ENCODE data around the gene SMIM35. TPM values are rescaled to one million over a fixed set of nuclear protein-coding genes. Genes with fewer than 3 reads are reported as not detected.
A peak's percentile ranks its signal among the peaks of the same experiment; 100 is the strongest.

SMIM35 gene
- total RNA-seq, 1 experiment from 2014 or later: not detected

DNA sequence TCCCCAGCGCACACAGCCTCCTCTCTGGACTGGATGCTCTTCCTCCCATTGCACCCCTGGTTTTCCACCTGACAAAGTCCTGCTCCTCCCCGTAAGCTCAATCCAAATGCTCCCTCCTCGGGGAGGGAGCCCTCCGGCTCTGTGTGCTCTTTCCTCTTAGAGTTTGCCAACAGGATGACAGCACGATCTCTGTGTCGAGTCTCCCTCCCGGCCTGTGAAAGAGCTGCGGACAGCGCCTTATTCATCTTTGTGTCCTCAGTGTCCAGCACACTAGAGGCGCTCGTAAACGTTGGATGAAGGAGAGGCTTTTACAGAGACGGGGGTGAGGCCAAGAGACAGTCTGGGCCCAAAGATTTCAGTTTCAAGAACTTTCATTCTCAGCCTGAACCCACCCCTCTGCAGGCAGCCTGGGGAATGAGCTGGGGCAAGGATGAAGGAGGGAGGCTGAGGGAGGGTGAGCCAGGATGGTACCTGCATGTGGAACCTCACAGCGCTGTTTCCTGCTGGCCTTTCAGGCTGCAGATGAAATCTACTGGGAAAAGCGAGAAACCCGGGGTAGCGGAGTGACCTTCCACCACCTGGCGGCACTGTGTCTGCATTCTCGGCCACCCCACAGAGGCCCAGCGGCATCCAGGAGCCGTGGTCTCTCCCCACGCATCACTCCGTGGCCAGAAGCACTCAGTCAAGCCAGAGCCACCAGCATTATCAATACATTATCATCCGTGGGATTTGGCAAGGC lies 18.4 kb downstream of the SMIM35 start:
- H3K4ac ChIP-seq (ENCODE audit: low read depth, low read length): no peak overlapping the region
- peak; percentile 77 for DNase-seq
- H3K79me1 ChIP-seq (ENCODE audit: insufficient read depth, low read depth, low read length, poor library complexity, severe bottlenecking): no peaks in the 10 kb centered on the region
- no peak overlapping the region for H3K27ac ChIP-seq (ENCODE audit: insufficient read length, low read depth, low read length)
- no peaks in the 10 kb centered on the region for H4K20me1 ChIP-seq (ENCODE audit: control insufficient read depth, insufficient read depth, insufficient read length)
- H3K9me3 ChIP-seq (ENCODE audit: control insufficient read depth, low read depth, low read length): no peaks in the 10 kb centered on the region
- H2BK12ac ChIP-seq (ENCODE audit: insufficient read length, low read depth, low read length): no peak overlapping the region
- H3K79me2 ChIP-seq (ENCODE audit: insufficient read depth, low read length): no peaks in the 10 kb centered on the region
- H3K36me3 Mint-ChIP-seq (ENCODE audit: insufficient read depth in 1 of 3, low read depth in 3 of 3): no peaks in the 10 kb centered on the region
- H3K4me1 Mint-ChIP-seq: peaks cover 16 to 40% of the 10 kb centered on the region in 2 experiments
- no peak overlapping the region for H3K18ac ChIP-seq (ENCODE audit: insufficient read length, low read depth, low read length)
- no peaks in the 10 kb centered on the region for H3K9me3 Mint-ChIP-seq
- no peak overlapping the region for H2AK5ac ChIP-seq (ENCODE audit: insufficient read length, low read length)
- TF ChIP-seq, protein P1, sequence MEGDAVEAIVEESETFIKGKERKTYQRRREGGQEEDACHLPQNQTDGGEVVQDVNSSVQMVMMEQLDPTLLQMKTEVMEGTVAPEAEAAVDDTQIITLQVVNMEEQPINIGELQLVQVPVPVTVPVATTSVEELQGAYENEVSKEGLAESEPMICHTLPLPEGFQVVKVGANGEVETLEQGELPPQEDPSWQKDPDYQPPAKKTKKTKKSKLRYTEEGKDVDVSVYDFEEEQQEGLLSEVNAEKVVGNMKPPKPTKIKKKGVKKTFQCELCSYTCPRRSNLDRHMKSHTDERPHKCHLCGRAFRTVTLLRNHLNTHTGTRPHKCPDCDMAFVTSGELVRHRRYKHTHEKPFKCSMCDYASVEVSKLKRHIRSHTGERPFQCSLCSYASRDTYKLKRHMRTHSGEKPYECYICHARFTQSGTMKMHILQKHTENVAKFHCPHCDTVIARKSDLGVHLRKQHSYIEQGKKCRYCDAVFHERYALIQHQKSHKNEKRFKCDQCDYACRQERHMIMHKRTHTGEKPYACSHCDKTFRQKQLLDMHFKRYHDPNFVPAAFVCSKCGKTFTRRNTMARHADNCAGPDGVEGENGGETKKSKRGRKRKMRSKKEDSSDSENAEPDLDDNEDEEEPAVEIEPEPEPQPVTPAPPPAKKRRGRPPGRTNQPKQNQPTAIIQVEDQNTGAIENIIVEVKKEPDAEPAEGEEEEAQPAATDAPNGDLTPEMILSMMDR (conservative IDR thresholded peaks at IDR 0.05): peak; percentile 67
- no peak overlapping the region for H3T11ph ChIP-seq (ENCODE audit: low read length)
- H3K23ac ChIP-seq (ENCODE audit: insufficient read length, low read depth, low read length): no peak overlapping the region
- no peak overlapping the region for H4K8ac ChIP-seq (replicated peaks; ENCODE audit: insufficient read length, low read depth, low read length)
- H2BK5ac ChIP-seq (ENCODE audit: insufficient read length, low read length): no peak overlapping the region
- no peak overlapping the region for H3K4me2 ChIP-seq (ENCODE audit: insufficient read depth, insufficient read length, low read length)
- H3K14ac ChIP-seq (ENCODE audit: insufficient read depth, low read length): no peak overlapping the region
- no peaks in the 10 kb centered on the region; the same call in 1 of the 2 replicates for H3K27me3 Mint-ChIP-seq (ENCODE audit: low read depth)
- H4K91ac ChIP-seq (ENCODE audit: insufficient read length, low read depth, low read length): no peak overlapping the region
- no peak overlapping the region for H3K56ac ChIP-seq (ENCODE audit: insufficient read length, low read depth, low read length)
- H4K5ac ChIP-seq (ENCODE audit: insufficient read length, low read depth, low read length): no peak overlapping the region
- no peaks in the 10 kb centered on the region for H3K23me2 ChIP-seq (ENCODE audit: insufficient read length, low read depth, low read length, poor library complexity, severe bottlenecking)
- no peaks in the 10 kb centered on the region for H3K27me3 ChIP-seq (ENCODE audit: insufficient read depth, low read length)
- H2BK15ac ChIP-seq (ENCODE audit: low read depth, low read length): no peak overlapping the region
- H2AFZ ChIP-seq (ENCODE audit: low read length): no peak overlapping the region
- no peak overlapping the region for H3K4me3 Mint-ChIP-seq
- H3K27ac Mint-ChIP-seq: 0 out of 7 replicates have a peak overlapping the region, but pooled peaks of 1 of the 3 experiments have one; percentile 13
- no peak overlapping the region for H3K9ac ChIP-seq (ENCODE audit: extremely low read depth, insufficient read length, low read length)
- no peaks in the 10 kb centered on the region for H3K4me1 ChIP-seq (ENCODE audit: insufficient read depth, low read length)
- no CpG with 5 or more reads among the region's 24 CpGs for WGBS (ENCODE audit: extremely low coverage, insufficient read length, low lambda C conversion rate)
- H2BK20ac ChIP-seq (ENCODE audit: low read depth, low read length, poor library complexity, severe bottlenecking): no peak overlapping the region
- H2BK120ac ChIP-seq (ENCODE audit: low read depth, low read length, poor library complexity, severe bottlenecking): no peak overlapping the region

Measured in H9 (cell line).